ENCODE results near the gene PI4KA.

DNA sequence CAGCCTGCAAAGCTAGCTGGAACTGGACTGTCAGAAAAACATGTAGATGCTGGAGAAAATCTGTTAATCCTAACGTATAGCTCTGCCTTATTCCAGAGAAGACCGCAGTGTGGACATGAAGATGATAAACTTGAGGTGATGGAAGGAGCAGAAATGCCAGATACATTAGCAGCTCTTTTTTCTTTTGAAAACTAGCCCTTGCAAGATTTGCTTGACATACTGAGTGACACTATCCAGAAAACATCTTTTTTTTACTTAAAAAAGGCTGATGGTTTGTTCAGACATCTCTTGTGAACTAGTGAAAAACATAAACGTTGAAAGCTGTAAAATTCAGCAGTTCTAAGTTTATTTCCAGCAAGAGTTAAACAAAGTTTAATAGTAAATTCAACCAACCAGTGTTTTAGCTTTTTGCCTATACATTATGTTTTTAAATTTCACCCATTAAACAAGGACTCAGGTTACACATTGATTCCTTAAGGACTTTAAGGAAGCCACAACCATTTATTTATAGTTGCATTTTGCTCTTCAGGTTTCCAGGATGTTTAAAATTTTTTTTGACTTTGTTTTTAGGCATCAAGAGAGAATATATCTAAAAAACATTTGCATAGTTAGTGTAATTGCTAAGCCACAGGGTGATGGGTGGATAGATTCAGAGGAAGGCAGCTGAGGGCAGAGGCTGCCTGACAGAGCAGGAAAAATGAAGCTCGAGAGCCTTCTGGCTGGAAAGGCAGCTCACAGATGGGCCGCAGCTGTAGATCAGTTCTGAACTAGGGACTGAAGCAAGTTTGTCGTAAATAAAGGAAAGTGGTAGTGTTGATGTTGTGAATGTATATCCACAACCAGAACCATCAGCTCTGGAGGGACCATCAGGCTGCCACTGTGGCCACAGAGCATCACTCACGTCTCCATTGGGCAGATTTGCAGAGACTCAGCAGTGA lies 9.7 kb upstream of the PI4KA start:
- TF ChIP-seq, protein P1, sequence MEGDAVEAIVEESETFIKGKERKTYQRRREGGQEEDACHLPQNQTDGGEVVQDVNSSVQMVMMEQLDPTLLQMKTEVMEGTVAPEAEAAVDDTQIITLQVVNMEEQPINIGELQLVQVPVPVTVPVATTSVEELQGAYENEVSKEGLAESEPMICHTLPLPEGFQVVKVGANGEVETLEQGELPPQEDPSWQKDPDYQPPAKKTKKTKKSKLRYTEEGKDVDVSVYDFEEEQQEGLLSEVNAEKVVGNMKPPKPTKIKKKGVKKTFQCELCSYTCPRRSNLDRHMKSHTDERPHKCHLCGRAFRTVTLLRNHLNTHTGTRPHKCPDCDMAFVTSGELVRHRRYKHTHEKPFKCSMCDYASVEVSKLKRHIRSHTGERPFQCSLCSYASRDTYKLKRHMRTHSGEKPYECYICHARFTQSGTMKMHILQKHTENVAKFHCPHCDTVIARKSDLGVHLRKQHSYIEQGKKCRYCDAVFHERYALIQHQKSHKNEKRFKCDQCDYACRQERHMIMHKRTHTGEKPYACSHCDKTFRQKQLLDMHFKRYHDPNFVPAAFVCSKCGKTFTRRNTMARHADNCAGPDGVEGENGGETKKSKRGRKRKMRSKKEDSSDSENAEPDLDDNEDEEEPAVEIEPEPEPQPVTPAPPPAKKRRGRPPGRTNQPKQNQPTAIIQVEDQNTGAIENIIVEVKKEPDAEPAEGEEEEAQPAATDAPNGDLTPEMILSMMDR (conservative IDR thresholded peaks at IDR 0.05), result no peak
- TF ChIP-seq ZFX (IDR thresholded peaks at IDR 0.05), result no peak

Data from C4-2B (cell line).